ENCODE results near the gene LRSAM1. TPM values are rescaled to one million over a fixed set of nuclear protein-coding genes. Genes with fewer than 3 reads are reported as not detected.

The LRSAM1 gene
- total RNA-seq, 1 donor from 2014 or later, result 25.9 TPM

- TF ChIP-seq CTCF (IDR thresholded peaks at IDR 0.05), result no peak
- Histone ChIP-seq H3K36me3 (peaks cover 70% of the 10 kb centered on the region), H3K27me3 (ENCODE audit: low read depth) (no peaks in the 10 kb centered on the region), H3K4me1 (peaks cover 29% of the 10 kb centered on the region), H3K27ac (no peak overlapping the region), H3K4me3 (no peak overlapping the region), H3K9me3 (no peaks in the 10 kb centered on the region)
- DNase-seq, result no peak
- ATAC-seq, result no peak
- intact Hi-C loops (cut with DNase I), result no loop called here
These were observed 3.7 kb upstream of the LRSAM1 start for GRCh38 chr9:127447416-127448111.

DNA sequence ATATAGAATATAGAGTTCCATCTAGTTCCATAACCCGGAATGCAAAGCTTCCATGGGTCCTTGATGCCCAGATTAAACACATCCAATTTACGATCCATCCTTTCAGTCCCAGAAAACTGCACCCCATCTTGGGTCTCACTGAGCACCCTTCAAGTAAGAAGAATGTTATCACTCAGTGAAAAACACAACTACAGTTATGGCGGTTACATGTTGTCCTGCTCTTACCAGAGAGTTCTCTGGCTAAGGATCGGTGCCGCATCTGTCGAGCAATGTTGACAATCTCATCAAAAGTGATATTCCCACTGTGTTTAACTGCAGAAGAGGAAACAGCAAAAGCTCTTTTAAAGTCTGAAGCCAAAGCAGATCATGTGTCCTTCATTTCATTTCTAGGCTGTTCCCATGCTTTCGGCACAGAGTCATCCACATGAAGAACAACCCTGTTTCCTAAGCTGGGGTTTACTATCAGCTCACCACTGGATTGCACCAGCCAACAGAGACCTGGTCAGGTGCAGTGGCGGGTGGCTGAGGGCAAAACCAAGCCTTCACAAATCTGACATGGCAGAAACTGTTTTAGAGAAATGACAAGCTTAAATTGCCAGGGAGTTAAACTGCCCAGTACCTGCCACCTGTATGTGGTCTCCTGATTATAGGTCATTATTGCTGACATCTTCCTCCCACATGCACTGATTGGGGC, 3.1 kb upstream of the LRSAM1 start:
- no peaks in the 10 kb centered on the region for H3K9me3 ChIP-seq
- no peak for ATAC-seq
- DNase-seq, result no peak
- no peak for TF ChIP-seq CTCF (IDR thresholded peaks at IDR 0.05)
- no peak overlapping the region for H3K27ac ChIP-seq
- H3K27me3 ChIP-seq (ENCODE audit: low read depth), result no peaks in the 10 kb centered on the region
- intact Hi-C loops (cut with DNase I), result no loop called here
- no peak overlapping the region for H3K4me3 ChIP-seq
- peaks cover 35% of the 10 kb centered on the region for H3K4me1 ChIP-seq
- H3K36me3 ChIP-seq, result peaks cover 63% of the 10 kb centered on the region

DNA sequence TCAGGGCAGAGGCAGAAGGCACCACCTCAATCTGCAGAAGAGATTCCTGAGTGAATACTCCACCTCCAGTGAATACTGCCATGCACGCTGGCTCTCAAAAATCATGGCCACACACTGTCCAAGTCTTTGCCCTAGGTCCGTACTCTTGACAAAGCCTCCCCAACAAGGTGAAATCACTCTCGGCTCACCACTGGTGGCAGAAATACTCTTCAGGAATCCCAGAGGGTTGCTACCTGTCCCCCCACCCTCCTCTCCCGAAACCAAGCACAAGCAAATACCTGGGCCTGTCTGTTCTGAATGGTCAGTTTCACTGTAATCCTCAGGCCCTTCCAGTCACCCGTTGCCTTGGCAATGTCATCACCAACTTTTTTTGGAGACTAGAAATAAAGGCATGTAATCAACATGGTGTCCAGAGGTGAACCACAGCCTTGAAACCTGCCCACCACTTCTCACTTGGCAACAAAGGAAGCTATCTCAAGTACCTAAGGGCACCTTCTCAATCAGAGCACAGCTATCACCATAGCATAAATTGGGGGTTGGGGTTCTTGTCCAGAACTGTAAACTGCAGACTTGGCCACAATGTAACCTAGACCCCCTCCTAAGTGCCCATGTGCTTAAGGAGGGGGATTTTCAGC, 1.9 kb upstream of the LRSAM1 start:
- H3K36me3 ChIP-seq, result peaks cover 55% of the 10 kb centered on the region
- TF ChIP-seq CTCF (IDR thresholded peaks at IDR 0.05), result no peak
- peak overlapping the region; percentile 56 for H3K27ac ChIP-seq
- DNase-seq (no peak), ATAC-seq (no peak)
- H3K27me3 ChIP-seq (ENCODE audit: low read depth), result no peaks in the 10 kb centered on the region
- intact Hi-C loops (cut with DNase I), result no loop called here
- H3K4me3 ChIP-seq, result peak overlapping the region; percentile 81
- no peaks in the 10 kb centered on the region for H3K9me3 ChIP-seq
- peaks cover 35% of the 10 kb centered on the region for H3K4me1 ChIP-seq

DNA sequence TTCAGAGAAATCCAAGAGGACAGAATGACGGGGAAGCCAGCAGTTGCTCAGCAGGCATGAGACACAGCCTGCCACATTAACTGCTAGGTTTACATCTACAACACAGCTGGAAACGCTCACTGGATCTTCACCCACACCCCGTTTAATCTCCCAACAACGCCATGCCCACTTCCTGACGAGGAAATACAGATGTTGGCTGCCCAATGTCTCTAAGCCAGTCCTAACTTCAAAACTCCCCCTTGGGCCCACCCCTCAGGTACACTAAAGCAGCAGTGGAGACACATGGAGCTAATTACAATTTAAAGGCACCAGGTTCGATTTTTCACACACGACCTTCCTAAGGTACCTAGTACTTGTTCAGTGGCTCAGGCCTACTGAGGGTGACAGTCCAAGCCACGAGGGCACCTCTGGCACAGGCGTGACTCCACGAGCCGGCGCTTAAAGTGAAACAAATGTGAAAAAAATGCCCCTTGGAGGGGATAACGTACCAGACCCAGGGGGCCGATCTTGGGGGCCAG, 1.0 kb upstream of the LRSAM1 start:
- peak overlapping the region; percentile 81 for H3K4me3 ChIP-seq
- no peaks in the 10 kb centered on the region for H3K27me3 ChIP-seq (ENCODE audit: low read depth)
- ATAC-seq (peak; percentile 4 to 20), DNase-seq (no peak)
- H3K9me3 ChIP-seq, result no peaks in the 10 kb centered on the region
- H3K4me1 ChIP-seq, result peaks cover 38% of the 10 kb centered on the region
- no peak for TF ChIP-seq CTCF (IDR thresholded peaks at IDR 0.05)
- peak overlapping the region; percentile 92 for H3K27ac ChIP-seq
- H3K36me3 ChIP-seq, result peaks cover 49% of the 10 kb centered on the region
- intact Hi-C loops (cut with DNase I), result no loop called here

- H3K4me1 ChIP-seq, result peaks cover 44% of the 10 kb centered on the region
These were observed 223 bp downstream of the LRSAM1 start for GRCh38 chr9:127451608-127451857.

More at GRCh38 chr9:127451608-127451857, 223 bp downstream of the LRSAM1 start:
- intact Hi-C loops (cut with DNase I), result no loop called here
- H3K27me3 ChIP-seq (ENCODE audit: low read depth), result no peaks in the 10 kb centered on the region
- DNase-seq (no peak), ATAC-seq (no peak)
- peaks cover 42% of the 10 kb centered on the region for H3K36me3 ChIP-seq
- H3K9me3 ChIP-seq, result no peaks in the 10 kb centered on the region
- peak overlapping the region; percentile 92 for H3K27ac ChIP-seq
- H3K4me3 ChIP-seq, result peak overlapping the region; percentile 81
- TF ChIP-seq CTCF (IDR thresholded peaks at IDR 0.05), result no peak
